ENCODE measurements around the gene FMC1.

The FMC1 gene

GRCh38 chr7:139359366-139360209, 18.5 kb downstream of the FMC1 start, which contains the start of gene LUC7L2:
LUC7L2 (plus strand) TSS chr7:139359894; CDS start chr7:139360262, 368 bp downstream.
- H2AFZ ChIP-seq (ENCODE audit: low read depth, low read length) = peak within 1 kb of the TSS; percentile 44; the same call in 1 of the 2 replicates
- peaks cover 13% of the 10 kb centered on the region for H3K36me3 ChIP-seq (replicated peaks; ENCODE audit: low read depth, low read length)
- peaks cover 65% of the 10 kb centered on the region for H3K79me2 ChIP-seq (ENCODE audit: low read length)
- peak within 1 kb of the TSS; percentile 98 for H3K4me3 ChIP-seq (ENCODE audit: low read length)
- H3K4me2 ChIP-seq (ENCODE audit: low read length) = peak within 1 kb of the TSS; percentile 84
- peak within 1 kb of the TSS; percentile 78 for H3K27ac ChIP-seq (ENCODE audit: low read length)
- no peaks in the 10 kb centered on the region for H3K27me3 ChIP-seq (ENCODE audit: low read depth, low read length)
- TF ChIP-seq EZH2phosphoT487 (IDR thresholded peaks at IDR 0.05; ENCODE audit: low read depth) (no peak), CTCF (IDR thresholded peaks at IDR 0.05; ENCODE audit: low read depth, low read length) (0 out of 2 replicates have a peak, but pooled peaks have one; percentile 10)
- peak within 1 kb of the TSS; percentile 95 for H3K9ac ChIP-seq (ENCODE audit: low read length)
- H3K4me1 ChIP-seq (ENCODE audit: low read length) = peaks cover 20% of the 10 kb centered on the region
- H3K9me3 ChIP-seq (ENCODE audit: insufficient read depth, low read length) = no peaks in the 10 kb centered on the region
- H4K20me1 ChIP-seq (ENCODE audit: insufficient read depth, low read length) = peaks cover 36% of the 10 kb centered on the region

- peaks cover 18% of the 10 kb centered on the region for H3K36me3 ChIP-seq (replicated peaks; ENCODE audit: low read depth, low read length)
- peak overlapping the region; percentile 78 for H3K27ac ChIP-seq (ENCODE audit: low read length)
- no peak for TF ChIP-seq CTCF (IDR thresholded peaks at IDR 0.05; ENCODE audit: low read depth, low read length)
- TF ChIP-seq EZH2phosphoT487 (IDR thresholded peaks at IDR 0.05; ENCODE audit: low read depth) = no peak
- H3K9ac ChIP-seq (ENCODE audit: low read length) = peak overlapping the region; percentile 95
- no peaks in the 10 kb centered on the region for H3K27me3 ChIP-seq (ENCODE audit: low read depth, low read length)
- H3K4me2 ChIP-seq (ENCODE audit: low read length) = peak overlapping the region; percentile 84
- no peaks in the 10 kb centered on the region for H3K9me3 ChIP-seq (ENCODE audit: insufficient read depth, low read length)
- peak overlapping the region; percentile 98 for H3K4me3 ChIP-seq (ENCODE audit: low read length)
- H3K79me2 ChIP-seq (ENCODE audit: low read length) = peaks cover 73% of the 10 kb centered on the region
- peaks cover 44% of the 10 kb centered on the region for H4K20me1 ChIP-seq (ENCODE audit: insufficient read depth, low read length)
- H2AFZ ChIP-seq (ENCODE audit: low read depth, low read length) = no peak overlapping the region
- H3K4me1 ChIP-seq (ENCODE audit: low read length) = peaks cover 20% of the 10 kb centered on the region
Measured at GRCh38 chr7:139360210-139360947, 19.2 kb downstream of the FMC1 start.

- Histone ChIP-seq H3K79me2 (ENCODE audit: low read length) (peaks cover 78% of the 10 kb centered on the region), H2AFZ (ENCODE audit: low read depth, low read length) (no peak overlapping the region)
Measured at GRCh38 chr7:139360948-139361307, 19.8 kb downstream of the FMC1 start.

More at GRCh38 chr7:139360948-139361307, 19.8 kb downstream of the FMC1 start:
- Histone ChIP-seq H3K27me3 (ENCODE audit: low read depth, low read length) (no peaks in the 10 kb centered on the region), H3K27ac (ENCODE audit: low read length) (peak overlapping the region; percentile 78), H3K36me3 (replicated peaks; ENCODE audit: low read depth, low read length) (peaks cover 21% of the 10 kb centered on the region), H3K9ac (ENCODE audit: low read length) (peak overlapping the region; percentile 95), H3K4me1 (ENCODE audit: low read length) (peaks cover 20% of the 10 kb centered on the region), H4K20me1 (ENCODE audit: insufficient read depth, low read length) (peaks cover 49% of the 10 kb centered on the region), H3K4me2 (ENCODE audit: low read length) (peak overlapping the region; percentile 84), H3K4me3 (ENCODE audit: low read length) (peak overlapping the region; percentile 98), H3K9me3 (ENCODE audit: insufficient read depth, low read length) (no peaks in the 10 kb centered on the region)
- TF ChIP-seq CTCF (IDR thresholded peaks at IDR 0.05; ENCODE audit: low read depth, low read length) (no peak), EZH2phosphoT487 (IDR thresholded peaks at IDR 0.05; ENCODE audit: low read depth) (no peak)

Data from OCI-LY3 (cell line).